Fibroblast of gingiva (primary cell): ENCODE measurements around the gene FBLN2.

ENCODE experiments used
- DNase-seq: peaks from one replicate; pipeline ENCODE4 v3.0.0-alpha.2; 2011; ENCODE audit warnings: low read depth

Gene FBLN2

GRCh38 chr3:13665582-13666226 is 116.8 kb downstream of the FBLN2 start:
- DNase-seq = no peak

- no peak for DNase-seq
These were observed 117.3 kb downstream of the FBLN2 start for GRCh38 chr3:13666227-13666619.

GRCh38 chr3:13666781-13667709 is 118.1 kb downstream of the FBLN2 start:
- DNase-seq = no peak

DNA sequence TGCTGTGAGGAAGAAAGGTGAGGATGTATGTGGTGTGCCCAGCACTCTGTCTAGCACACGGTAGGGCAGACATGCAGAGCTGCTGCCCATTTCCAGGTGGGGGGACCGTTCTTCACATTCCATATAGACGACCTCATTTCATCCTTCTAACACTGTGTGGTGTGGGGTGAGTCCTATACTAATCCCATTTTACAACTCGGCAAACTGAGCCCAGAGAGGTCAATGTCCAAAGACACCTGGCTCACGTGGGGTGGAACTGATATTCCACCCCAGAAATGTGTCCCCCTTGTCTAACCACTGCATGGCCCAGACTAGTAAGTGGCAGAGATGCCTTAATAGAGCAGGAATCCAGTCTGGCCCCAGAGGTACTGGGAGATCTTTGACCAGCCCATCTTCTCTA is 119.2 kb downstream of the FBLN2 start:
- no peak for DNase-seq

GRCh38 chr3:13669457-13669856 is 120.5 kb downstream of the FBLN2 start:
- DNase-seq = no peak

- DNase-seq = no peak
These were observed 121.4 kb downstream of the FBLN2 start for GRCh38 chr3:13670292-13670691.

DNA sequence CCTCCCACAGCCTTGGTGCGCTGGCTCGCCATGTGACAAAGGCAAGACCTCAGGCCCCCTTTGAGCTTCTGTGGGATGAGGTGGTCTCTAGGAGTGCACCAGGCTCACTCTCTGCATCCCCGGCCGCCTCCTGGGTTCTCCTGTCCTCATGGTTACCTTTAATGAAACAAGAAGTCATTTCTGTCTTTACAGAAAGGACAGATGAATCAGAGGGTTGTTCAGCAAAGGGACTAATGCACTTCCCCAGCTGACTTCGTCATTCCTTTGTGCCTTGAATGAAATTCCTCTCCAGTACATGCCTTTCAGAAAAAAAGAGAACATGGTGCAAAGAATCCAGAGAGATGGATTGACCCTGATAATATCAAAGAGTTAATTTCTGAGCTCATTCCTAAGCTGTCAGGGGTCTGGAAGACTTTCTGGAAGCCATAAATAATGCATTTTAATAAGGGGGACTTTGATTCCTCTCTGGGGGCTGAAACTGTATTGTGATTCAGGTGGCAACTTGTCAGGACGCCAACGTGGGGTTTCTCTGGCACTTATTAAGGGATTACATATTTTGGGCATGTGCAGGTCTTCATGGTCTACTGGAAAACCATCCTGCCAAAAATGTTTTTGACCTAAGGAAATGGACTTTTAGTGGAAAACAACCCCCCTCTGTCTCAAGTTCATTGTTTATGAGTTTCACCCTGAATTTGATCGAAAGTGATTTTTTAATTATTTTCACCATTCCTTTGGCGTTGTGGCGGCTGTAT is 122.7 kb downstream of the FBLN2 start:
- DNase-seq = no peak

DNA sequence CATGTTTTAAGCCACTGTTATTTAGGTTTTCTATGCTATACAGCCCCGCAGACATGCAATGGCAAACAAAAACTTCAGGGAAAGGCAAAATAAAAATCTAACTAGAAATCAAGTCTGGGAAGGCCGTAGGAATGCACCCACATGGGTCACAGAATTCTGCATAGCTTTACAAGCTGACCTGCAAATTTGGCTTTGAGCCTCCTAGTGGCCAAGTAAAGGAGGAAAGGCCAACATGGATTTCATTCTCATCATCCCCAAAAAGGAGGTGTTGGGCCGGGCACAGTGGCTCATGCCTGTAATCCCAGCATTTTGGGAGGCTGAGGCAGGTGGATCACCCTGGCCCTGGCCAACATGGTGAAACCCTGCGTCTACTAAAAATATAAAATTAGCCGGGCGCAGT is 124.3 kb downstream of the FBLN2 start:
- no peak for DNase-seq

- DNase-seq = no peak
These were observed 125.7 kb downstream of the FBLN2 start for GRCh38 chr3:13674538-13675185.

DNA sequence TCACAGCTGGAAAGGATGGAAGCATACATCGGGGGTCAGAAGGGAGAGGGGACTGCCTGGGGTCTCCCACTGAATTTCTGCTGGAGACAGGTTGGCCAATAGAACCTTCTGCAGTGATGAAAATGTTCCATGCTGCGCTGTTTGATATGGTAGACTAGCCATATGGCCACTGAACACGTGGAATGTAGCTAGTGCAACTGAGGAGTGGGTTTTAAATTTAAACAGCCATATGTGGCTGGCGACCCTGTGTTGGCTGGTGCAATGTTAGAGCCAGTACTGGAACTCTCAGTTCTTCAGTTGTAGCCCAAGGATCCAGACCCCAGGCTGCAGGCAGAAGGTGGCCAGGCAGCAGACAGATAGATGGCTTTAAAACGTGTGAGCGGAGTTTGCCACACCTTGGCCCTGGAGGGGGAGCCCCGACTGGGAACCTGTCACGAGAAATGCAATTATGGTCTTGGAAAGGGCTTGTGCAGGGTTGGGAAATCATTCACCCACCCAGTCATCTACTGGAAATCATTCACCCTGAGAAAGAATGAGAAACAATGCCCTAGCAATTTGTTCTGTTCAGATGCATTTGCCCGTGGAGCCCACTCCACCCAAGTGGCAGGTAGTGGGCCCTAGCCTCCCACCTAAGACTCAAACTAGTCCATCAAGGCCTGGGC is 127.6 kb downstream of the FBLN2 start:
- DNase-seq = no peak

- no peak for DNase-seq
These were observed 128.3 kb downstream of the FBLN2 start for GRCh38 chr3:13677272-13677671.

DNA sequence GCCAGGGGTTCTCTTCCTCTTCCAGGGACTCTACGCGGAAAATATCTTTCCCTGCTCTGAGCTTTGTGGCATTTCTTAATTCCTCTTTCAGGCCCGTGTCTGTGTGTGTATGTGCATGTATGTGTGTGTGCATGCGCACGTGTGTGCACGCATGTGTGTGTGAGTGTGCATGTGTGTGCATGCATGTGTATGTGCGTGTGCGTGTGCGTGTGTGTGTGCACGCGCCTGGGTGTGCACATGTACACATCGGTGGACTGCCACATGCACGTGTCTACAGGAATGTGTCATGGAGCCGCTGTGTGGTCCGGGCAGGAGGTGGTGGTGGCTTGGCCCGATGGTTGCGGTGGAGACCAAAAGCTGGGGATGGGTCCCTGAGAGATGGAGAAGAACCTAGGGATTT is 133.0 kb downstream of the FBLN2 start:
- no peak for DNase-seq

DNA sequence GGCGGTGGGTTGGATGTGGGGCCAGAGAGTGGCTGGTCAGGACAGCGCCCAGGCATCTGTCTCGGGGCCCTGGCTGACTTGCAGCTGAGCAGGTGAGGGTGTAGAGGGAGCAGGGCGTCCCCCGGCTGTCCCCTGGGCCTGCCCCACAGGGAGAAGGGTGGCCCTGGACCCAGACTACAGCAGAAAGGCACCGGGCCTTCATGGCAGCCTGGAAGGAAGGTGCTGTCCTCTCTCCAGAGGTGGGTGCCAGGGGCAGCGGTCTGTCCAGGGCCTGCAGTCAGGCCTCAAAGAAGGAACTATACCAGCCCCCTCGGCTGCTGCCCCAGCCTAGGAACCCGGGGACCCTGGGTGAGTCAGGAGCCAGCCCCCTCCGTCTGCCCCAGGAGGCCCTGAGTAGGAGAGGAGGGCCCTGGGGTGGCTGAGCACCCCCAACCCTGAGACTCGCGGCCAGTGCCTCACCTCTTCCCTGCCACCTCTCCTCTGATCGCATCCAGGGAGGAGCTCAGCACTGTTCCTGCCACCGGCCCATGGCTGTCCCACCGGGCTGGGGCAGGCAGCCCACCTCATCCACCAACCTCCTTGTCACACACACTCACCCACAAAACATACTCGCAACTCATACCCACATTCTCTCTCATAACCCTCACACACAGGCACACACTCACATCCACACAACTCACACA is 133.5 kb downstream of the FBLN2 start:
- no peak for DNase-seq

DNA sequence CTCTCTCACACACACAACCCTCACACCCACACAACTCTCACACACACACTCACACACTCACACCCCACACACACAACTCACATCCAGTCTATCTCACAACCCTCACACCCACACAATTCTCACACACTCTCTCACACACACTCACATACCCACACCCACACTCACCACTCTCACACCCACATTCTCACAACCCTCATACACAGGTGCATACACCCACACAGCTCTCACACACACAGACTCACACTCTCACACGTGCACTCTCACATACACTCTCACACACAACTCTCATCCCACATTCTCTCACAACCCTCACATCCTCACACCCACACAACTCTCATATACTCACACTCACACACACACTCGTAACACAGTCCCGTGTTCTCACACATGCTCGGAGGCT is 134.4 kb downstream of the FBLN2 start:
- DNase-seq = no peak

- no peak for DNase-seq
These were observed 134.8 kb downstream of the FBLN2 start for GRCh38 chr3:13683772-13684171.

DNA sequence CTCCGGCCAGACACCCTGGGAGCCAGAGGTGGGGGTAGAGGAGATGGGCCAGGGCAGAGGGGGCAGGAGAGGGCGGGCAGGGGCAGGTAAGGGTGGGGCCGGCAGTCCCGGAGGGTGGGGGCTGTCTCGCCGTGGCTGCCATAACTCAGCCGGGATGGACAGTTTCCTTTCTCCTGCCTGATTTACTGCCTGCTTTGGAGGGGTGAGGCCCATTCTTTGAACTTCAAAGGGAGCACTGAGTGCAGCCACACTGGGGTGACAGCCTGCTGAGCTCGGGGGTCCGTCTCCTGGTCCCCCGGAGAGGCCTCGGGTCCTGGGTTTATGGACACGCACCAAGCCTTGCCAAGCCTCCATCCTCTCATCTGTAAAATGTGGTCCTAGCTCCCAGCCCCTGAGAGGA is 135.4 kb downstream of the FBLN2 start:
- no peak for DNase-seq

DNA sequence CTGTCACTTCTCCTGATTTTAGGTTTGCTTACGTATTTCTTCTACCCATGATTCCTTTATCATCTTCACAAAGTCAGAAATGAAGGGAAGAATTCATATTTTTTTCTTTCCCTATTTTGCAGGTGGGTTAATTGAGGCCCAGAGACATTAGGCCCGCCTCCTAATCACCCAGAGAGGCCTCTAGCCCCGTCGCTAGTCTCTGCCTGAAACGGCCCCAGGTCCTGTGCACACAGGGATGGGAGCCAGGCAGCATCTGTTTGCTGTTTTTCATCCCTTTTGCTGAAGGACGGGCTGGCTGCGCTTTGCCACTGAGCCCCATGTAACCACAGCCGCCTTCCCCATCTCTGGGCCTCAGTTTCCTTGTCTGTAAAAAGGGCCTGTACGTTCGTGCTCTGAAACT is 135.9 kb downstream of the FBLN2 start:
- no peak for DNase-seq

DNA sequence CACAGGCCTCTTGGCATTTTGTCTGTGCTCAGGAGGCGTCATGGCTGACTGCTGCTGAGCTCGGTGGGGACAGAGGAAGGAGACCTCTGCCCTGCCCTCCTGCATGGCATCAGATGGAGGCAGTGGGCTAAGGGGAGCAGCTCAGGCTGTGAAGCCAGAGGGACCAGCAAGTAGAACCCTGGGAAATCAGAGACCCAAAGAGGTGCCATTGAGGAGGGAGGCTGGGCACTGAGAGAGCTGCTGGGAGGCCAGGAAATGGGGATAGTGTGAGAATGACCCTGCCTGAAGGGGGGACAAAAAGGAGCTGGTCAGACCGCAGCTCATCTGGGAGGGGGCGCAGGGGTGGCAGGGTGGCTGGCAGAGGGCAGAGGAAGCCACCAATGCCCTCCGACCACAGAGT is 136.8 kb downstream of the FBLN2 start:
- DNase-seq = no peak

DNA sequence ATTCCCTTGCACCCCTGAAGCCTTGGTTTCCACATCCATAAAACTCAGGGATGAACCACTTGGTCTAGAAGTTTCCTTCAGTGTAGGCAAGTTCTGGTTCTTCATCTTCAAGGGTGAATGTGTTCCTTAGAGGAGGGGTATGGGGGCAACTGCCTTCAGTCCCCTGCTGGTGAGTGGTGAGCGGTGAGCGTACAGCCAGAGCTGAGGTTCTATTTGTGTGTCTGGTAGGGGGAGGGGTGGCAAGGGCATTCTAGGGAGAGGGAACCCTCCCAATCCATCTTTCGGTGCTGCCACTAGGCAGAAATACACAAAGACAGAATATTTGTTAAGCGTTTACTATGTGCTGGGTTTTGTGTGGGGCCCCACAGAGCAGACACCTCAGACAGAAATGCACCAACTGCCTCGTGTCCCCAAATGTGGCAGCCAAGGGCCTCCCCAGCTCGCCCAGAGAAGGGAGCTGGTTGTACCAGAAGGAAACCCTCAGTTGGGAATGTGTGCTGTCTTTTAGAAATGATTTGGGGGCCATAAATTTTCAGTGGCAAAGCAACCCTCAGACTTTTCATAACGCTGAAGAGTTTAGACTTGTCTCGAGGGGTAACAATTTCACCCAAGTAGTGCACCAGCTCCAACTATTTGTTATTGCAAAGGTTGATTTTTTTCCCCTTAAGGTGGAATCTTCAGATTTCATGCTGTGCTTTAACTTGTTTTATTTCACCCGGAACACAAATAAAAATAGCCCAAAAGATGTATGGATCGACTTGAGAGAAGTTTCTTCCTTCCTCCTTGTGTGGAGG is 137.6 kb downstream of the FBLN2 start:
- no peak for DNase-seq

- DNase-seq = no peak
These were observed 138.6 kb downstream of the FBLN2 start for GRCh38 chr3:13687517-13687943.
